ENCODE measurements around the gene AZIN2.
"Not testable (repeated sequence)": the region's sequence is repeated elsewhere in the genome, so short reads cannot be mapped to it uniquely, and the experiment has no call there.

Gene AZIN2

DNA sequence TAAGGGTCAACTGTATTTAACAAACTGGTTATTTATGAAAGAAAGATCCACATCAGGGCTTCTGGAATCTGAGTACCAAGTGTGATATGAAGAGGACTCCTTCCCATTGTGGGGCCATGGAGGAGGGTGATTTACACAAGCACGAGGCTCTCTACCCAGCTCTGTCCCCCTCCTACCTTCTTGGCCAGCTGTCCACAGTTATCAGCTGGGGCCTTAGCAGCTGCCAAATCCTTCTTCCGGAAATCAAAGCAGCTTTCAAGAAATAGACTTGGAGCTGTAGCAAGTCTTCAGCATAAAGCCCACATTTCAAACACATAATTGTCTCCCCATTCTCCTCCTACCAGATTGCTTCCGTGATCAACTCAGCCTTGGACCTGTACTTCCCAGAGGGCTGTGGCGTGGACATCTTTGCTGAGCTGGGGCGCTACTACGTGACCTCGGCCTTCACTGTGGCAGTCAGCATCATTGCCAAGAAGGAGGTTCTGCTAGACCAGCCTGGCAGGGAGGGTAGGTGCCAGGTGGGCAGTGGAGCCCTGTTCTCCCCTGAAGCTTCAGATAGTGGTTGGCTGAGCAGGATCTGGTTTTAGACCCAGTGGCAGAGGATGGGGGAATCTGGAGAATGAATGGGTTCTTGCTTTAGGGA, 15.5 kb downstream of the AZIN2 start:
- no peak for DNase-seq

DNA sequence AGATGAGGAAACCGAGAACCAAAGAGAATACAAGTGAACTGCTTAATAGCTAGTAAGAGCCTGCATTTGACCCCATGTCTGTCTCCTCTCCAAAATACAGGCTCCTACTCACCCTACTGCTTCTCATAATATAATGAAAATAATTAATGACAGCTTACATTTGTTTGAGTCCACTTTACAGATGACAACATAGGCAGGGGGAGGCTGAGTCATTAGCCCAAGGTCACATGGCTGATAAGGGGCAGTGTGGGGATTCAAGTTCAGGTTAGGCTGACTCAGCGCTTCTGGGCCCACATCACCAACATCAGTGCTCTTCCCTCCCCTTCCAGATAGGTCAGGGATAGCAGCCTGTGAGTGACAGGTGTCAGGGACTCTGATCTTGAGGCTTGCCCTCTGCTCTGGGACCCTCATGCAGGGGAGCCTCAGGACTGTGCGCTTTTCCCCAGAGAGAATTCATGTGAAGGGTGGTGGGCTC, 16.2 kb downstream of the AZIN2 start:
- no peak for DNase-seq

DNA sequence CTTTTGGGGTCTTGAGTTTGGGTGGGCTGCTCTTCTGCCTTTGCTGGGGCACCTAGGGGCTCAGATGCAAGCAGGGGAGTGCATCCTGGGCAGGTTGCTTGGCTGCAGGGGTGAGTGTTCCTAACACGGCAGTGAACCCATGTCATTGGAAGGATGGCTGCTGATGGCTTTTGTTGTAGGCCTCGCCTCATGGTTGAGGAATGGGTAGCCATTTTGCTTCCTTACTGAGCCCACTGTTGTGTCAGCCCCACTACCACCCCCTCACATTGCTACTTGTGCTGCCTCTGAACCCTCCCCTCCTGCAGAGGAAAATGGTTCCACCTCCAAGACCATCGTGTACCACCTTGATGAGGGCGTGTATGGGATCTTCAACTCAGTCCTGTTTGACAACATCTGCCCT, 16.8 kb downstream of the AZIN2 start:
- no peak for DNase-seq

DNA sequence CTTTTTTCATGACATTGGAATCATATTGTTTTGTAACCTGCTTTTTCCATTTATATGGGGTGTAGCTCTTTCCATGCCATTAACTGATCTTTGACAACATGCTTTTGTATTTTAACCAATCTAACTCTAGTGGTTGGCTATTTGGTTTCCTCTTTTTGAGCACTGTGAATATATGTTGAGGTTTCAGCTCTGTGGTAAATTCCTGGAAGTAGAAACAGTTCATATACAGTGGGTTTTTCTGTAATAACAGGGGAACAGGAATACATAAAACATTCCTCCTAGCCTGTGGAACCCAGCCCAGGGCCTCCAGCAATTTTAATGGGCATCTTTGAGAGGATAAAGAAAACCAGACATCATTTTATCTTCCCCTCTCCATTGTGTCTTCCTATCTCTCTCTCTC, 17.4 kb downstream of the AZIN2 start:
- DNase-seq = no peak

DNA sequence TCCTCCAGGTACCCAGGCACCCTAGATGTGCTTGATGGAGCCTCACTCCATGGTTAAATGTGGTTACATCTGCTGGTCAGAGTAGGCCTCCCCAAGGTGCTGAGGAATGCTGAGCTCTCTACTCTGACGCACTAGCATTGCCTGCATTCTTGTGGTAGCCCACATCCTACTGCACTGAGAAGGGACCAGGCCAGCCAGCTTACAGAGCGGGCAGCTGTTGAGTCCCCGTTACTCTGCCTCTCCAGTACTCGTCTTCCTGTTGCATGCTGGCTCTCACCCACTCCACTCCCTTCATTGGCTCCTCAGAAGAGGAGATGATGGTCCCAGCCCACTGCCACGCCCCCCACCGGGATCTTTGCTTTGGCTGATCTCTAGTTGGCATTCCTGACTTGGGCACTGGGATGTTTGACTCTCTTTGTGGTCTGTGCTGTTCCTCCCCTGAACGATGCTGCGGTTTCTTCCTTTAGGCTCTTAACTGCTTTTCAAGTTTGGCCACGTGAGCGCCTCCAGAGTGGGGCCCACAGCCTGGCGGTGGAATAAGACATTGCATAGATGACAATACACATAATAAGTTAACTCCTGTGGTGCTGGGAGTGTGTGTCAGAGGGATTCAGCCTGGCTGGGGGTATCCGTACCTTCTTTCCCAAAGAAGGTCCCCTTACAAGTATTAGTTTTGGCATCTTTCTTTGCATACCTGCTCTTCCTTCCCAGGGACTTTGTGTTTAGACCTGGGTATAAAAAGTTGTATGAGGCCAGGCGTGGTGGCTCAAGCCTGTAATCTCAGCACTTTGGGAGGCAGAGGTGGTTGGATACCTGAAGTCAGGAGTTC, 18.6 kb downstream of the AZIN2 start:
- no peak for DNase-seq

DNA sequence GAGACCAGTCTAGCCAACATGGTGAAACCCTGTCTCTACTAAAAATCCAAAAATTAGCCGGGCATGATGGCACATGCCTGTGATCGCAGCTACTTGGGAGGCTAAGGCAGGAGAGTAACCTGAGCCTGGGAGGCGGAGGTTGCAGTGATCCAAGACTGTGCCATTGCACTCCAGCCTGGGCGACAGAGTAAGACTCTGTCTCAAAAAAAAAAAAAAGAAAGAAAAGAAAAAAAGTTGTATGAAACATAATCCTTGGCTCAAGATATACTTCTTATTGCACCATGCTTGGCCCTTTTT, 19.1 kb downstream of the AZIN2 start:
- not testable (repeated sequence) for DNase-seq

DNA sequence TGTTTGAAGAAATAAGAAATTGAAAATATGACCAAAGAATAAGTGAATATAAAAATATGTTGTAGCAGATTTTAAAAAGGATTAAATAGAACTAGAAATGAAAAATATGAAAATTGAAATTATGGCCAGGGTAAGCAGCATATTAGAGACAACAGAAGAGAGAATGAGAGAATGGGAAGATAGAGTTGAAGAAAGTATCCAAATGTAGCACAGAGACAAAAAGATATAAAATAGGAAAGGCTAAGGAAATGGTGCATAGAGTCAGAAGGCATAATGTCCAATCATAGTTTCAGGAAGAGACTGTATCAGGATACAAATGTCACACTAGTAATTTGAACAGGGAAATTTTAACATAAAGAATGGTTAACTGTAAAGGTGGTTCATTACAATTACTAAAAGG, 29.5 kb downstream of the AZIN2 start:
- no peak for DNase-seq

DNA sequence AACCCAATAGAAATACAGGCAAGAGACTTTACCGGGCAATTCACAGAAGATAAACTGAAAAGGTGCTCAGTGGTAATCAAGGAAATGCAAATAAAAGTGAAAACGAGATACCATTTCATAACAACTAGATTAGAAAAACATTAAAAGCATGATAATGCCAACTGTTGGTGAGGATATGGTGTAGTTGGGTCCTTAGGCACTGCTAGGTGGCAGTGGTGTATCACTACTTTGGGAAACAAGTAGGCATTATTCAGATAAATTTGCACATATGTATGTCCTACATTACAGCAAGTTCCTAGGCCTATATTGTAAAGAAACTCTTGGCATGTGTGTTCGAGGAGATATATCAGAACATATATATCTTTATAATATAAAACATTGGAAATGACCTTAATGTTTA, 31.0 kb downstream of the AZIN2 start:
- no peak for DNase-seq

DNA sequence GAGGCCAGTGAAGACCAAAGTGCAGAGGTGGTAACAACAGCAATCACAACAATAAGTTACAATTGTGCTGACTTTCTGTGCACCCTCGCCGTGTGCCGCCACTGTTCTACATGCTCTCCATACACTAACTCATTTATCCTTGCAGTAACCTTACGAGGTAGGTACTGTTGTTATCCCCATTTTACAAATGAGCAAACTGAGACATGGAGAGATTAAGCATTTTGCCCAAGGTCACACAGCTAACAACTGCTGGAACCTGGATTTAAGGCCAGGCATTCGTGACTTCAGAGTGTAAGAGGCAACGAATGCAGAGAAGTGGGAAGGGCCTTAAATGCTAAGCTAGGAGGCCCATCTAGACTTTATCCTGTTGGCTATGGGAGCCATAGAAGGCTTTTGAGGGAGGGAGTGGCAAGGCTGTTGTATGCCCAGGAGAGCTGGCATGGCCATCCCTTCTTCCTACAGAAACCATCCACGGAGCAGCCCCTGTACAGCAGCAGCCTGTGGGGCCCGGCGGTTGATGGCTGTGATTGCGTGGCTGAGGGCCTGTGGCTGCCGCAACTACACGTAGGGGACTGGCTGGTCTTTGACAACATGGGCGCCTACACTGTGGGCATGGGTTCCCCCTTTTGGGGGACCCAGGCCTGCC, 36.6 kb downstream of the AZIN2 start:
- DNase-seq = no peak

DNA sequence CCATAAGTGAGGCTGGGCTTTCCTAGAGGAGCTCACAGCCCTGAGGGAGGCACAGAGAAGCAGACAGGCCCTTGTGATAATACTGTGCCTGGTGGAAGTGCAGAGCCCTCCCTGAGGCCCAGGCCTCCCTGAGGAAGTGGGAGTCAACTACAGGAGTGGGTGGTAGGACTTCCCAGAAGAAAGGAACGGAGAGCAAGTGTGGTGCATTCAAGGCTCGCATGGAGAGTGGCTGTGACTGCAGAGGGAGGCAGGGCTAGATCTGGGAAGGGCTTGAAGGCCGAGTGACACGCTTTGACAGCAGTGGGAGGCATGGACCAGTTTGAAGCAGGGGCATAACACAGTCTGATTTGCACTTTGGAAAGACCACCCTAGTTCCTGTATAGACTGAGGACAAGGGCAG, 37.3 kb downstream of the AZIN2 start:
- DNase-seq = no peak

DNA sequence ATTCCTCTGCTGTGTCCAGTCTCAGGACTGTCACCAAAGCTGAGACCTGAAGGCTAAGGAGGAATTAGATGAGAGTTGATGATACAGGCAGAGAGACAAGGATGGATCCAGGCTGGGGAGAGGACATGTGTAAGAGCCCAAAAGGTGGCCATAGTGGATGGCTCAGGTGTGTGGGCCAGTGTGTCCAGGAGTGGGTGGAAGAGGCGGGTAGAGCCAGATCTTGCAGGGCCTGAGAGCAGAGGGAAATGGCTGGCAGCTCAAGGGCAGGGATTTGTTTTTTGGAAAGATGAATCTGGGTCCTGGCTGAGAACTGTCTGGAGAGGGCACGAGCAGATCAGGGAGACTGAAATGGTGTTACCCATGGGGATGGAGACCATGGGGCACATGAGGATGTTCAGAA, 38.1 kb downstream of the AZIN2 start:
- no peak for DNase-seq

DNA sequence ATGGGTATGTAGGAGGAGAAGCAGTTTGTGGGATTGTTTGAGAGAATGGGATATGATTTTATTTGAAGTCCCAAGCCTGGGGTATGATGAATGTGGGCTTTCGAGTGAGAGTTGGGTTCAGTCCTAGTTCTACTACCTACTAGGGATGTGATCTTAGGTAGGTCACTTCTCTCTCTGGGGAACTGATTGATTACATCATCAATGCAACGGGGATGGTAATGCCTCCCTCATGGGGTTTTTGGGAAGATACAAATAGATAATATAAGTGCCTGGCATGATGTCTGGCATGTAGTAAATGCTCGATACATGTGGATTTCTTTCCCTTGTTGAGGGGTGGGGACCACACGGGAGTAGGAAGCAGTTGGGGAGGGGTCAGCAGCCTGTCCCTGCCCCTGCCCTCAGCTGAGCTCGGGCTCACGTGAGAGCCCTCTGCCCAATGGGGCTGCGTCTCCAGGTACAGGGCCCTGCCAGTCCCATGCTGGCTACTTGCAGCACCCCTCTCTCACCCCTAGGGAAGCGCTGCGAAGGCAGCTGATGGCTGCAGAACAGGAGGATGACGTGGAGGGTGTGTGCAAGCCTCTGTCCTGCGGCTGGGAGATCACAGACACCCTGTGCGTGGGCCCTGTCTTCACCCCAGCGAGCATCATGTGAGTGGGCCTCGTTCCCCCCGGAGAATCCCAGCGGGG, 38.7 kb downstream of the AZIN2 start:
- no peak for DNase-seq

DNA sequence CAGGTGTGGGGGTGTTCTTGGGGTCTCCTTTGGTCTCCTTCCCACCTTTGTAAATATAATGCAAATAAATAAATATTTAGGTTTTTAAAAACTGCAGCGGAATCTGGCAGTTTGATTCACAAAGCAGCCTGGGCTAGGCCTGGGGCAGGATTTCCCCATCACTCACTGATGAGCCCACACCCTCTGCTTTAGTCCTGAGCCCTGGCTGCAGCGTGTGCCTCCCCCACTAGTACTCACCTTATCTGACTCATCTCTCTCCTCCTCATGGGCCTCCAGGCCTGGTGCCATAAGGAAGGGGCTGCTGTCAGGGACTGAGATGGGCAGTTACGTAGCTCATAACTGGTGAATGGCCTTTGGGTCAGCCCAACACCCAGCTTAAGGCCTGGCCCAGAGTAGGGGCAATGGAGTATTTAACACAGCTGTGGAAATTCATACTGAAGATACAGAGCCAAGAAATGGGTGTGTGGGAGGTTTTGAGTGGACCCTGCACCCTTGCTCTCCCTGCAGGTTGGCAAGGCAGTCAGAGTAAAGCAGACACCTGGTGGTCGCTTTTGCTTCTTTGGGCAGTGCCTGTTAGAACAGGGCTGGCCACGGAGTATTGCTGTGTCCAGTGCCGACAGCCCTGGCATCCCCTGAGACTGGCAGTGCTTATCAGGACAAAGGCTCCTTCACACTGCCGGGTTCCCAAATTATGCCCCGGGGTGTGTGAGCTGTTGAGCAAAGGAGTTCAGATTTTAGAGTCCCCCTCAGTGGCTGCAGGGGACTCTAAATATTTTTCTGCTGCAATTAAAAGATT, 39.7 kb downstream of the AZIN2 start:
- DNase-seq = no peak

DNA sequence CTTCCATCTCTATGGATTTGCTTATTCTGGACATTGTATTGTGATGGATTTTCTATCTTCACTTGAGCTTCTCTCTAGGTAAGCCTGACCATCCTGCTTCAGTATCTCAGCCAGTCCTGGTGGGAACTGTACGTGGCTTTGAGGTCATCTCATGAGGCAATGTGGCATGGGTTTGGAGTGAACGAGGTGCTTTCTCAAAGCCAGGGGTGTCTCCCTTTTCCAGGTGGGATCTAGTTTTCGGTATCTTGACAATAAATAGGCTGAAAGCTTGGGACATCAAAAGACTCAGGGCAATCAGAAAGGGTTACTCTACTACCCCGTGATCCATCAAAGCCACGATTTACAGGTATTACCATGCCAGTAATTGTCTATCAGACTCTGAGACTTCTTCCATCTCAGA, 40.8 kb downstream of the AZIN2 start:
- DNase-seq = no peak

DNA sequence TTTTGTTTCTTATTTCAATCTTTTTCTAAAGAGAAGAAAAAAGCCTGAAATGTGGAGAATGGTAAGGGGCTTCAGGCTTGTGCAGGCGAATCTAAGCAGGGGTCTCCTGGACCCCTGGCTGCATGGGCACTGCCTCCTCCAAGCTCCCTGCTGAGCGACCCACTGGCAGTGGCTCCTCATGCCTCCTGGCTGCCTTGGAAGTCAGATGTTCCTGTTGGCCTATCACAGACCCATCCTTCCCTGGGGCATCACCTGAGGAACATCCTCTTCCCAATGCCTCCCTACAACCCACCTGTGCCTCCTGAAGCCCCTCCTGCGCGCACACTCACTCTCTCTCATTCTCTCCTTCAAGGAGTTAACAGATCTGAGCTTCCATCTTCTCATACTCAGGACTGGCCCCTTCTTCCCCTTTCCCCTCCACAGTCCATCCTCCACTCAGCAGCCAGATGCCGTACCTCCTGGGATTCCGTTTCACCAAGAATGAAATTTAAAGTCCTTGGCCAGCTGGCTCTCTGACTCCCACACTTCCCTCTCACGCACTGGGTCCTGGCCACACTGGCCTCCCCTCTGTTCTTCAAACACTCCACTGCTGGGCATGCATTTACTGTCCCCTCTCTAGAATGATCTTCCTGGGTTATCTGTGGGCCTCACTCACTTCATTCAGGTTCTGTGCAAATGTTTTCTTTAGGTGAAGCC, 41.7 kb downstream of the AZIN2 start:
- no peak for DNase-seq

DNA sequence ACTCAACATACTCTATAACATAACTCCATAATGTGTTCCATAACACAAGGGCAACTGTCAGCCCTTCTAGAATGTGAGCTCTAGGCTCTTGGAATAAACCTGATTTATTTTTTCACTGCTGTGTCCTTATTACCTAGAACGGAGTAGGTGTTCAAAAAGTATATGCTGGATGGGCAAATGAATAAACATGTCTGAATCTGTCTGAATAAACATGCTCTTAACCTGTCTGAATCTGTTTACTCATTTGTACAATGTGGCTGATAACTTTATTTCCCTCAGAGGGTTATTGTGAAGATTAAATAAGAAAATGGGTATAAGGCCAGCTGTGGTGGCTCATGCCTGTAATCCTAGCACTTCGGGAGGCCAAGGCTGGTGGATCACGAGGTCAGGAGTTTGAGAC, 42.3 kb downstream of the AZIN2 start:
- no peak for DNase-seq

DNA sequence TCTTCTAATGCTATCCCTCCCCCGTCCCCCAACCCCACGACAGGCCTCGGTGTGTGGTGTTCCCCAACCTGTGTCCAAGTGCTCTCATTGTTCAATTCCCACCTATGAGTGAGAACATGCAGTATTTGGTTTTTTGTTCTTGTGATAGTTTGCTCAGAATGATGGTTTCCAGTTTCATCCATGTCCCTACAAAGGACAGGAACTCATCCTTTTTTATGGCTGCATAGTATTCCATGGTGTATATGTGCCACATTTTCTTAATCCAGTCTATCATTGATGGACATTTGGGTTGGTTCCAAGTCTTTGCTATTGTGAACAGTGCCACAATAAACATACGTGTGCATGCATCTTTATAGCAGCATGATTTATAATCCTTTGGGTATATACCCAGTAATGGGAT, 43.7 kb downstream of the AZIN2 start:
- not testable (repeated sequence) for DNase-seq

DNA sequence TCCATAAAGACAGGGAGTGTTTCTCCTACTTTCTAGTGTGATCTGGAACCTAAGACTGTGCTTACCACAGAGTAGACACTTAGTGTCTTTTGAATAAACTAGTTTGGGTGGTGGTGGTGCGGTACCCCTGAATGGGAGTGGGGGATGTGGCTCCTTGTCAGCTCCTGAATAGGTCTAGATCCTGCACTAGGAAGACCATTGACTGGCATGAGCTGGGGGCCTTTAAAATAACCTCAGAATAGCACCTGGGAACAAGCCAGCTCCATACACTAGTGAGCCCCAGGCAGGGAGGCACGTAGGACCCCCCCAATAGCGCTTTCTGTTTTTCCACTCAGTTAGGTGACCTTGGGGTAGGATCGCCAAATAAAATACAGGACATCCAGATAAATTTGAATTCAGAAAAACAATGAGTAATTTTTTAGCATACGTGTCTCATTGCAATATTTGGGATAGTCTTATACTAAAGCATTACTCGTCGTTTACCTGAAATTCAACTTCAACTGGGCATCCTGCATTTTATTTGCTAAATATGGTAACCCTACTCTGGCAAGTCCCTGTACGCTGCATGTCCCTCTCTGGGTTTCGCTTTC, 45.6 kb downstream of the AZIN2 start:
- DNase-seq = no peak

DNA sequence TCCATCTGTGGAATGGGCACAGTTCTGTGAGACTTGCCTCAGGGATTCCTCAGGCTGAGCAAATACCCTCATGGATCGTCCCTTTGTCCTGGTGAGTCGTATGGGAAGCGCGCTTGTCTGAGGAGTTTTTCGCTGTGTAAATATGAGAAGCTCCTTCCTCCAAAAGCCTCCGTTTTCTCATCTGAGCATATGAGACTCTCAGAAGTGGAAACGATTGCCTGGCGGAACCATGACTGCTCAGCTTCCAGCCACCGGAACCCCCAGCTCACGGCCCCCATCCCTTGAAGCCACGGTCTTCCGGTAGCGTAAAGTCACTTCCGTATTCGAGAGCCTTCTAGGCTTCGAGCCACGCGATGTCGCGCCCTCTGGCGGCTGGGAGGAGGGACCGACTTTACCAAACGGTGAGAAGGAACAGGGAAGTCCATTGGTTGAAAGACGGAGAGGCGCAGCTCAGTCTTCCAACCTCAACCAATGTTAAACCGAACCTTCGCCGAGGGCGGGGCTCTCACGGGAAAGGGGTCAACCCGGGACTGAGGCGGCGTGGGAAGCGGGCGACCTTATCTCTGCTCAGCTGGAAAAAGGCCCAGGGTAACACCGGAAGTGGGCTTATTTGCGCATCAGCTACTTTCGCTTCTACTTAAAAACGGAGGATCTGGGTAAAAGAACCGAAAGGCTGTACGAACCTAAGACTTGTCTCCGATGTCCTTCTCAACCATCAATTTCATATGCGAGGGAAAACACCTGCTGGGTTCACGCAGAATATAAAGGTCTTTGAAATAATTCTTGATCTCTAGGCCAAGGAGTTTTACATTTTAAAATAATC, 46.3 kb downstream of the AZIN2 start:
- DNase-seq = peak; percentile 93

DNA sequence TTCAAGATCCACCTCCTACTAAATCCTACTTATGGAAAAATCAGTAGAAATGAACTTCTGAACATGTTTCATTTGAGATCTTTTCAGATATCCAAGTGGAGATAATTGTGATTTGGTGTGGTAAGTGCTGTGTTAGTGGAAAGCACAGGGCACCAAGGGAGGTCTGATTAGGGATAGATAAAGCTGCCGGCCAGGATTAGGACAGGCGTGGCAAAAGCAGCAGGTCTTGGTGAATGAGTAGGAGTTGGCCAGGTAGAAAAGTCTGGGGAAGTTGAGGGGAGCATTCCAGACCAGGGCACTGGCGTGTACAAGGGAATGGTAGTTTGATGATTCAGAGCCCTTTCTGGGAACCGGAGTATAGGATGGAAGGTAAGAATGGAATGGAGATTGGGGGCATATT, 47.8 kb downstream of the AZIN2 start:
- no peak for DNase-seq

DNA sequence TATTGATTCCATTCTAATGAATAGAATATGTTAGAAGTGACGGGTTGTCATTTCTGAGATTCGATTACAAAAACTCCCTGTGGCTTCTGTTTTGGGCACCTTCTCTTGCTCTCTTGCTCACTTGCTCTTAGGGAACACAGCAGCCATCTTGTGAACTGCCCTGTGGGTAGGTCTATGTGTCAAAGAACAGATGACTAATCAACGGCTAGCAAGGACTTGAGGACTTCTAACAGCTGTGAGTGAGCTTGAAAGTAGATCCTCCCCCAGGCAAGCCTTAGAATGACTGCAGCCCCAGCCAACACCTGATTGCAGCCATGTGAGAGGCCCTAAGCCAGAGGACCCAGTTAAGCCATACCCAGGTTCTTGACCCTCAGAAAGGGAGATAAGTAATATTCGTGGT, 49.3 kb downstream of the AZIN2 start:
- no peak for DNase-seq

Data from NCI-H2029 treated with DMSO at 0.1 percent for 48 hours (cell line).